NCI-H2196 treated with DMSO at 0.1 percent for 48 hours (cell line): ENCODE data around the gene PLCB1.

Experiments
- DNase-seq: peaks from one replicate; lab custom pipeline; 2025; ENCODE audit not compliant: unreplicated experiment; lab: John Stamatoyannopoulos, UW

PLCB1 gene

DNA sequence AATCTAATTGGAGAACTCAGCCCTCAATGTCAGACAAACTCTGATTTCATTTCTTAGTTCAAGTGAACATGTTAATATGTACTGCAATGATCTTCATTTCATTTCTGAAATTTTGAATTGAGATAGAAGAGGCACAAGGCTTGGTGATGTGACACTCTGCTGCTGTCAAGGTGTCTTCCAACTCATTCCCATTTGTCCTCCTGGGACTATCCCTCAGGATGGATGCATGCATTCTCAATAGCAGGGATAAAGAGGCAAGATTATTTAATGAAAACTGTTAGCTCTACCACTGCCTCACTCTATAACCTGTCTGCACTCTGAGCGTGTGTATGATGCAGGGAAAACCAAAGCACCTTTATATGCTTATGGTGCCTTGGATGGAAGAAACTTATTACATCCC is 78.7 kb downstream of the PLCB1 start:
- no peak for DNase-seq

DNA sequence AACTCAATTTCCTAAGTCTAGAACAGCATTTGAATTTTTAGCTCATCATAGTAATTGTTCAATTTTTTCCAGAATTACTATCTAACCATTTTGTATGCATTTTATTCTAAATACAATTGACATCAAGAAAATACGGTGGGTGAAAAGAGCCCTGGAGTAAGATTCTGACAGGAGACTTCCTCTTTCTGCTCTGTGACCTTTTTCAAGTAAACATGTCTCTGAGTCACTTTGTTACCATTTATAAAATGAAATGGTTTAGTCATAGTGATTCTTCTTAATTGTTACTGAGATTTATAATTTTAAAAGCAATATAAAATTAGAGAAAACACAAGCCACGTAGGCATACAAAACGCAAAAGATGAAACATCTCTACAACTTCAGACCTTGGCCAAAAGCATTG is 80.2 kb downstream of the PLCB1 start:
- no peak for DNase-seq

DNA sequence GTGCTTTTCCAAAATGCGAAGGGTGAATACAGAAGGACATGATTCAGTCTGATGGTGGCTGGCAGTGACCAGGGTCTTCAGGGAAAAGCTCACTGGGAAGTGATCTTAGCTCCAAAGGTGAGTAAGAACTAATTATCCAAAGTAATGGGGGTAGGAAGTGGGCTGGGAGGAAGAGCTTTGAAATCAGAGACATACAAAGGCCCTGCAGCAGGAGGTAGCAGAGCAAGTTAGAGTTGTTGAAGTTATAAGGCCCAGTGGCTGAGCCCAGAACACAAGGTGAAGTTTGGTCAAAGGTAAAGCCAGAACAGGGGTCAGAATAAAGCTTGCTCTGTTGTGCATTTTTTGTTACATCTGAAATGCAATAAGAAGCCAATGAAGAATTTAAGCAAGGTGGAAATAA is 81.2 kb downstream of the PLCB1 start:
- DNase-seq, result no peak

DNA sequence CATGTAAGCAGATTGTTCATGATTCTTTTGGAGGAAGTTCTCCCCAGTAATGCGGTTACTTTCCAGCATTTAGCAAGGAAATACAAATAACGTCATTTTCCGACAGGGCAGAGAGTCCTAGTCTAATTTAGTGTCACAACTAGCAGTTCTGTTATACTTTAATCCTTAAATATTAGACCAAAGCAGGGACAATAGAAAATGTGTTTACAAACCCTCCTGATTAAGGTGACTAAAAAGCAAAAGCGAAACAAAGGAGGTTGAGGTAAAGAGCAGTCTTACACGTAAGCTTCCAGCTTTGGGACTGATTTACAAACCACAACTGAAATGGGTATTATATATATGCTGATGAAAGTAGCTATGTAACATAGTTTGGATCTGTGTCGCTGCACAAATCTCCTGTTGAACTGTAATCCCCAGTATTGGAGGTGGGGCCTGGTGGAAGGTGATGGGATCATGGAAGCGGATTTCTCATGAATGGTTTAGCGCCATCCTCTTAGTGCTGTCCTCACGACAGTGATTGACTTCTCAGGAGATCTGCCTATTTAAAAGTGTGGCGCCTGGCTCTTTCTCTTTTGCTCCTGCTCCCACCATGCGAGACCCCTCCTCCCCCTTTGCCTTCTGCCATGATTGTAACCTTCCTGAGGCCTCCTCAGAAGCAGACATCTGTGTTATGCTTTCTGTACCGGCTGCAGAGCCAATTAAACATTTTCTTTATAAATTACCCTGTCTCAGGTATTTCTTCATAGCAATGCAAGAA is 81.9 kb downstream of the PLCB1 start:
- no peak for DNase-seq

DNA sequence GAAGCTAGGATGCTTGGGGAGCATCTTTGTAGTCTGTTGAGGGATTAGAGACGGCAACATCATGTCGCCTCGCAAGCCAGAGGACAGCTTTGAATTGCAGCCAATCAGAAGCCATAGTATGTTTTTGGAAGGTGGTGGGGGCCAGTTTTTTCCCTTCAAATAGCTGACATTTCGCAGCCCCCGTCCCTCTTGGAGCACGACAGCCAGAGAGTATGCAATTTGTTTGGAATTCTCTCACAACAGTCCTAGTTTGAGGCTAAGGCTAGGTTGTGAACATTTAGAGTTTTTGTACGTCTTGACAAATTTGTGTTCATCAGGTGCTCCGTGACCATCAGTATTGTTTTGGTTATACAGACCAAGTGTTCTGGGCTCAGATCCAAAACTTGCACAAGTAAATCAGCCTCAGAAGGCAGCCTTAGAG is 83.3 kb downstream of the PLCB1 start:
- no peak for DNase-seq

DNA sequence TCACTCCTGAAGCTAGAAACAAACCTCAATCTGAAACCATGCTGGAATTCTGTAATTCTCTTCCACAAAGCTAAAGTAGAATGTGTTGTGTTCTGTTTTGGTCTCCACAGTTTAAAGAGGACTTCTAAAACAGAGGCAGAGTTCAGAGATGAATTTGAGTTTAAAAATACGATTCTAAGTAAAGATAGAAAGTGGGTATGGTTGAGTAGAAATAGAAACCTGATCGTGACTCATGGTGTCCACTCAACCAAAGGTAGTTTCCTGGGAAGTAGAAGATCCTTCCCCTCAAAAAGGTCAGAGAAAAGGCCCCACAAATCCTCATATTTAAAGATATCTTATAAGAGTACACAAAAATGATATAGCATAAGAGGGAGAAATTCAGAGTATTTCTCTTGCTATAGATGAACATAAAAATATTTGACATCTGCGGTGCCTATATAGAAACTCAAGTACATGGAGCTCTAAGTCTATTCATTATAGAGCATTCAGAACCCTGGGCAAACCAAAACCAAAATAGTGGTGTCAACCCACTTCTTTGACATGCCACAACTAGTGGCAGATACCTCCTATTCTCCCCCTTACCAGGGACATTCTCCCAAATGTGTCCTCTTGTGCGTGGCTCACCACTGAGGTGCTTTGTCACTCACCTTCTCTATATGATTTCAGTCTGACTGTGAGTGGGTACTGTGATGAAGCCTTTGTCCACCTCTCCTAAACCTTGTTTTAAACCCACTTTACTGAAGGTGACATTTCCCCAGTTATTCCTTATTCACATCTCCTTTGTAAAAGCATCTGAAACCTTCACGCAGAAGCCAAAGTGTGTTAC is 84.5 kb downstream of the PLCB1 start:
- DNase-seq, result no peak

DNA sequence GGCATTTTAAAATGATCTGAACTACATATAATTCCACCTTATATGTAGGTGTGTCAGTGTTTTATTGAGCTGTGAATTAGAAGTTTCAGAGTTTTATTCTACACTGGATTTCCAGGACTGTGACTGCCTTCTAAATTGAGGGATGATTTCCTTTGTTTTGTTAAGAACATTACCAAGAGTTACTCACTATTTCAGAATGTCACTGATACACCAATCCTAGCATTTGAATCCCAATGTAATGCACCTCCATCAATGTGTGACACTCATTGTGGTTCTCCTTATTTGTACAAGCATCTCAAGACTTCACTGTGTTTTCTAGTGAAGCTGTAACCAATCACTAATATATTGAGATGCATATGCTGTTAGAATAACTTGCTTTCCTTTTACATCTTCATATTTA is 86.8 kb downstream of the PLCB1 start:
- DNase-seq, result no peak

DNA sequence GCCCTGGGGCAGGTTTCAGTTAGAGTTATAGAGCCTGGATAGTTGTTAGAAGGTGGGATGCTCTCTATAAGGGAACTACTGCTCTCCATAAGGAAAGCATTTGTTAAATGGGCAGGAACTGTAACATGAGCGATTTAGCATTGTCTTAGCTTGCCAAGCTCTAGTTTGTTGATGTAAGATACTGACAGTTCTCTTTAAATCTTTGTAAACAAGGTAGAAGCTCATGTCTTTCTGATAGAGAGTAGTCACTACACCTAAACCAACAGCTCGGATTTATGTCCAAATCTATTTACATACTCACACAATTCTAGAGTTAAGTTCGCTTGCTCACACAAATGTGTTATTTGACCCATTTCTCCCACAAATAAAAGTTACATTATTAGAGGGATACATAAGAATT is 87.3 kb downstream of the PLCB1 start:
- DNase-seq, result no peak

DNA sequence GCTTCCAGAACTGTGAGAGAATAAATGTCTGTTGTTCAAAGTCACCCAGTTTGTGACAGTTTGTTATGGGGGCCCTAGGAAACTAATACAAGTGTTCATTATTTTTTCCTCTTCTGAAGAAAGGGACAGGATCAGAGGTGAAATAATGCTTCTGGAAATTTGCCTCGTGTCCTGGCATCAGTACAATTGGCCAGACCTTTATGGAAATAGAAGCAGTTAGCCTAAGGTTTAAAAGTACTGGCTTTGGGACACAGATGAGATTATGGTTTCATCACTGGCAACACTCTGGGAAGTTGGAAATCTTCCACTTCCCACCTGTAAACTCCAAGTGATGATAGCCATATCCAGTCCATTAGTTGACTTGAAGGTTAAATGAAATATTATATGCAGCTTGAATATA is 88.7 kb downstream of the PLCB1 start:
- DNase-seq, result no peak

DNA sequence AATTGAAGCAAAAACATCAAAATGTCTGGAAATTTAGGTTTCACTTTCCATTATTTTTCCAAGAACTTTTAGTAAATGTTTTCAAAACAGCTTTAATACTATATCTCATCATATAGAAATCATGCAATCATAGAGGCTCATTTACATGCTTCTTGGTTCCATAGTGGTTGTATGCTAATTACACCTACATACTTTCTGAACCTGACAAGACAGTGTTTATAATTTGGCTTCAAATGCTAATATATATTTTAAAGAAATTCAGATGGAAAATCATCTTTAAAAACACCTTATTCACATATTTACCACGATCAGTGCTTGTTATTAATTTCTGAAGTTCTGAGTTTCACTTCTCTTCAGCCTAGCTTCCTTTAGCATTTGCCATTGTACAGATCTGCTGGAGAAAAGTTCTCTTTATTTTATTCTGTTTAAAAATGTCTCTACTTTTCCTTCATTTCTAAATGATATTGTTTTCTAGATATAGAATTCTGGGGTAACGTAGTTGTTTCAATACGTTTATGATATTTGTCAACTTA is 89.9 kb downstream of the PLCB1 start:
- DNase-seq, result no peak

DNA sequence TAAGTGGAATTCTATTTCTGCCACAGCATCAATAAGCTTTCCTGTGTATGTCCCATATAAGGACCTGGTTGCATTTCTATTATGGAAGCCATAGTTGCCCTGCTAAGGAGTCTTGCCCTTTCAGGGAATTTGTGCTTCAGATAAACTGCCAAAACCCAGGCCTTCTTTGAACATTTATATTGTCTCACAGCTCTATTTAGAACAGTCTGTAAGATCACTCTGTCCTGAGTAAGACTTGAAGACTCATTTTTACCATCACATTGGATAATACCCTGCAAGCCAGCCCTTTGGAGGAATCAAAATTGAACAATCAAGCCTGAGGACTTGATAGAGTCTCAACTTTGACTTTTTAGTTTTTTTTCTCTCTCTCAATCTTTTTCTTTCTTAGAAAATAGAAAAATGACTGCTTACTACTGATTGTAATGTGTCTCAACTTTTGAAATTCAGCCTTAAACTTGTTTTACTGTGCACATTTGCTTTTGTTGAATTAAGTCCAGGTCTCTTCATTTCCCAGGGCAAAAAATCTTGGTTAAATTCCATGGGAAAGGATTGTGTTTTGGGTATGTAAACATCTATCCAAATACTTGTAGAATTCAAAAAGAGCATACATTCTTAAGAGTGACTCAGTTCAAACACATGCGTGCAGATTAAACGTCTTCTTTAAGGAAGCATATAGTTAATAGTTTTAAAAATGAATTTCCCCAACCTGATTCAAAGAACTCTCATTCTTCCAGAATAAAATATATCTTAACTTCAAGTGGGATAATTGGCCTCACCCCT is 91.2 kb downstream of the PLCB1 start:
- DNase-seq, result no peak

DNA sequence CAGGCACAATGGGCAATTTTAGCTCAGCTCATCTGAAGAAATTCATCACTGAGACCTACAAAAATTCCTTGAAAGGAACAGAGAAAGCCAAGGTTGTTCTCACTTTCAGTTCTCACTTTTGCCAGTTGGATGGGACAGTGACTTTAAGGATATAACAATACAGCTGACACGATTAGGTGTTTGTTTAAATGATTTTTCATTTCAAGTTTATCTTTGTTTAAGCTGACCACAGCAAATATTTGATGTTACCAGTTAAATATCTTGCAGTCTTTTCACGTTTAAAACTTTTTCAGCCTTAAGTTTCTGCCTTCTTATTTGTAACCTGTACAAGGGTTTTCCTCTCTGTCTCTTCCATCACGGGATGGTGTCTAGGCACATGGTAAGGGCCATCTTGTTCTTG is 93.6 kb downstream of the PLCB1 start:
- DNase-seq, result no peak

DNA sequence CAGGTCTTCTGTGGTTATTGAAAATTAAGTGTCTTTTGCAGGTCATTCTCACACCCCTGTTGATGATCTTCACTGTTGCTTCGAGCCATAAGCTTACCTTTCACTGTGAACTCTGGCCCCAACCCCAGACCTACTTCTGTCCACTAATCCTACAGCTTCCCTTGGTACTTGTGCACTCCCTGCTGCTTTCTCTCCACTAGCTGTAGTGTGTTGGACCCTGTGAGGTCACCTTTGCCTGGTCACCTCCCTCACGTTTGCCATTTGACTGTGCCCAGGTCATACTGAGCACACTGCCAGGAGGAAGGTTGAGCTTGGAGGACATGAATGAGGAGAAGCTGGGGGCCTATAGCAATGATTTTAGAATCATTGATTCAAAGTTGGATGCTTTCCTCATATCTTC is 94.0 kb downstream of the PLCB1 start:
- DNase-seq, result no peak

DNA sequence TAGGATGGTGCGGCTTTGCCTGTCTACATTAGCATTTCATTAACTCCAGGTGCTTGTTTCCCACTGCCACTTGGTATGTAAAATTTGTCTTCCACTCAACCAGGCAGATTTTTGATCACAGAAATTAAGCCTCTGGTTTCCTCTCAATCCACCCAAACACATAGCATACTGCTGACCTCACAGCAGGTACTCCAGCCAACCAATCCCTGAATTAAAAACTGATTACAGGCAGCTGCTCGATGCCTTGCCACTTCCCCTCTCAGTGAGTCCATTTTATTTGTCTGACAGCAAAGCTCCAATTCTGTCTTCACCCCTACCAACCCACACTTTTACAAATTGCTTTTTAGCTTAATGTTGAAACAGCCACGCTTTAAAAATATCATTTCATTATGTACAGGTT is 95.2 kb downstream of the PLCB1 start:
- DNase-seq, result no peak

DNA sequence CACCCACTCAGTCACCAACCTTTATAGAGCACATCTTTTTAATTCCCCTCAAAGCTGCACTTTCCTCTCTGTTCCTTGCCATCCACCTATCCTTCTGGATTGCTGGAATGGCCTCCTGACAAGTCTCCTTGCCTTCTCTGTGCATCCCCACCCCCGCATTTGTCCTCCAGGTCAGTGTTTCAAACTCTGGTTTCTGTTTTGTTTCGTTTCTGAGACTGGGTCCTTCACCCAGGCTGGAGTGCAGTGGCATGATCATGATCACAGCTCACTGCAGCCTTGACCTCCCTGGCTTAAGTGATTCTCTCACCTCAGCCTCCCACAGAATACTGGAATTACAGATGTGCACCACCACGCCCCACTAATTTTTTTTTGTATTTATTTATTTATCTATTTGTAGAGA is 96.2 kb downstream of the PLCB1 start:
- no peak for DNase-seq

DNA sequence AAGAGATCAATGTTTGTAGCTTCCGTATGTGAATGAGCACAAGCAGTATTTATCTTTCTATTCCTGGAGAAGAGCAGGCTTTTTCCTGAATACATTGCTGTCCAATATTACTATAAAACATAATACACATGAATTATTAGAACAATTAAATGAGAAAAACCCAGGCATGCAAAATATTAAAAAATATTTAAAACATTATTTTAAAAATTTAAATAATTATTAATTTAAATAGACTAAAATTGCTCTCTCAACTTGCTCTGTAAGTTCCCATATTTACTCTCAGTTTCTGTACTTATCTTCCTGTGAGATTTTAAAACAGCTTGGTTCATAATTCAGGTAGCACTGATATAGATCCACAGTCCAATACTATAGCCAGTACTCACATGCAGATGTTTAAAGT is 97.0 kb downstream of the PLCB1 start:
- DNase-seq, result no peak

DNA sequence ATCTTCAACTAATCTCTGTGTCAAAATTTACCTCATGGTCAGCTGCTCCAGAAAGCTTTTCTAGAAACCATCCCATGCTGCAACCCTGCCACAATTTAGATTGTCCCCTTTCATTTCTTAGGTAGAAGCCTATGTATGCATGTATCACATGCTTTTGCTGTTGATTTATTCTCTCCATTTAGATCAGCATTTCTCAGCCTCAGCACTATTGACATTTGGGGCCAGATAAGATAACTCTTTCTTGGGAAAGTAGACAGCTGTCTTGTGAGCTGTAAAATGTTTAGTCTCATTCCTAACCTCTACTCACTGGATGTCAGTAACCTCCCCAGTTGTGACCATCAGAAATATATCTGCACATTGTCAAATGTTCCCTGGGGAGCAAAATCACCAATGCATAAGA is 99.0 kb downstream of the PLCB1 start:
- DNase-seq, result no peak

DNA sequence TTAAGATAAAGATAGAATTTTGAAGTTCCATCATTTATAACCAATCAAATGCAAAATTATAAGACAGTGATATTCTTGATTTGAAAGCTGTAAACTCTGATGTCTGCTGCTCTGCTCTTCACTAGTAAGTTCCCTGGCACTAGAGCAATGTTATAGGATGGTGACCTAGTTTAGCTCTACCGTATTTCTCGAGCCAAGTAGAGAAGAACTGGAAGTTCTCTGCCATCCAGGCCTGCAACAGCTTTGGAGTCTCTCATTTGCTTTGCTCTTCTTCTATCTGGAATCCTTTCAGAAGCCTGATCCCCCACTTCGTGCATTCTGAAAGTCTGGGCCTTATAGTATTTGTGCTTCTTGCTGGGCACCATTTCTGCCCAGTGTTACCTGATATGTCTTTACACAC is 100.3 kb downstream of the PLCB1 start:
- no peak for DNase-seq

DNA sequence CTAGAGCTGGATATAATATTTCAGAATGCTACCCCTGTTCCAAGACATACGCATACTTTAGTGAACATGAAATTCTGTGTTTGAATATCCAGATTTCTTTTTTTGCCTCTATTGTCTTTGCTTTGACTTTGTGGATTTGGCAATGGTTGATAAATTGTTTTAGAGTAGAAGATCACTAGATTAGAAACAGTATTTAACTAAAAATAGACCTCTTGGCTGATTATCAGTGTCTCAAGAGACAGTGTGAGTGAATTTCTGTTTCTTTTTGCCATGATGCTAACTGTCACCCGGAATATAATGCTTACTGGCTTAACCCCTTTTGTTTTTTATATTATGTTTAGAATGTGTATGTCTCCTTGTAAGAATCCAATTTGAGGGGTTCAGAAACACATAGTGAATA is 102.5 kb downstream of the PLCB1 start:
- no peak for DNase-seq

DNA sequence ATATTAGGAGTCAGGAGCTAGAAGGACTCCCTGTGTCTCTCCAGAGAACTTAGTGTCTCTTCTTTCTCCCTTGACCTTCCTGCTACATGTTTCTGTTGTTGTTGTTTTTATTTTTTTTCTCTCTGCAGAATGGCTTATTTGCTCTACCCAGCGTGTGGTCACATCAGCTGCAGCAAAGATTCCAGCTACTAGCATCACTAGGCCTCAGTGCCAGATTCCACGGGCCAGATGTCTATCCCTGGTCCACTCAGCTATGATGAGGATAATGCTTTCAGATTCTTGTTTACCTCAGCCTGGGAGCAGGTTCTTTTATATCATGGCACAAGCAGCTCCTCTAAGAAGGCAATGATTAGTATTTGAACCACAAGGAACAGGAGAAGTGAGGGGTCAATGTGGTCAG is 110.0 kb downstream of the PLCB1 start:
- no peak for DNase-seq

DNA sequence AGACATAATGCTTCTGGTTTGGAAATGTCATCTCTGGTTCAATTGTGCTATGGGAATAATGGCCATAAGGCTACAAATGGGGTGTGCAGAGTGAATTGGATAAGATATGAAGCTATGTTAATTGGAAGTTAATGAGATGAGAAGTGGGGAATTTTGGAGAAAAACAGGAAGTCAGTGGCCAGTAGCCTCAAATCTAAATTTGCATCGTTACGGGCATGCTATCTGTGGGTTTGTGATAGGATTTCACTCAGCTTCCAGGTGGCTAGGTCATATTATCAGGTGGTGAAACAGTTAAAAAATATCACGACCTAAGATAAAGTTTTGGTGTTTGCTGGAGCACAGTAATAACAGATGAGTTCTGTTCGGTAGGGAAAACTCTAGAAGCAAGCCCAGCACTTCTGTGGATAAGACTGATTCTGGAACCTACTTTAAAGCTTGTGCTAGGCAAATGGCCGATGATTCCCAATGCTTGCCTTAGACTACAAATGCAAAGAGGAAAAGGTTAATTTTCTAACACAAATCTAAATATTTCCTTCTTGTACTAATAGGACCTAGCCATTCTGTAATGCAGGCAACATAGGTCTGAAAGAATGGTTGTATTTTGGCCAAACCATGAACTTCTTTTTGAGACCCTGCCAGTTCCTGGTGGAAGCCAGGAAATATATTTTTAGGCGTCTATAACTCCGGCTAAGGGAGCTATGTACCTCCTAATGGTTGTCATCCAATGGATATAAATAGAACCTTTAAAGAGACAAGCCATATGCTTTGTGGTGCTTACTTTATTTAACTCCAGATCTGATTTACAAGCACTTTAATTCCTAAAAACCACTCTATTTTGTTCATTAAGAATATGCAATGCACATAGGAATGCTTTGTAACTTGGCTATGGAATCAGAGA is 111.0 kb downstream of the PLCB1 start:
- no peak for DNase-seq
